GM10266 (cell line): Measurements from ENCODE around the gene LRRC4.

Source experiments
- DNase-seq: peaks from one replicate; pipeline ENCODE4 v3.0.0; 2012; ENCODE audit errors: extremely low spot score
- CTCF ChIP-seq: IDR thresholded peaks from 2 replicates; pipeline ENCODE4 v1.5.1; 2012; ENCODE audit warnings: mild to moderate bottlenecking, low read depth; ENCODE audit not compliant: control insufficient read depth, insufficient read depth; ENCODE audit errors: missing control alignments

LRRC4 gene

GRCh38 chr7:127993987-127994386 lies 37.2 kb downstream of the LRRC4 start:
- no peak for TF ChIP-seq CTCF
- no peak for DNase-seq

GRCh38 chr7:127993317-127993716 lies 37.9 kb downstream of the LRRC4 start:
- TF ChIP-seq CTCF = no peak
- no peak for DNase-seq

GRCh38 chr7:127988751-127989150 lies 42.5 kb downstream of the LRRC4 start:
- no peak for TF ChIP-seq CTCF
- DNase-seq = no peak

- DNase-seq = no peak
- no peak for TF ChIP-seq CTCF
Measured at GRCh38 chr7:127986581-127987521, 44.4 kb downstream of the LRRC4 start.

GRCh38 chr7:127983804-127984332 lies 47.4 kb downstream of the LRRC4 start:
- TF ChIP-seq CTCF = no peak
- DNase-seq = no peak

GRCh38 chr7:127981965-127982364 lies 49.3 kb downstream of the LRRC4 start:
- DNase-seq = no peak
- no peak for TF ChIP-seq CTCF

- DNase-seq = no peak
- no peak for TF ChIP-seq CTCF
Measured at GRCh38 chr7:127980901-127981300, 50.3 kb downstream of the LRRC4 start.
